Transverse colon (tissue), 4 donors: ENCODE results near the gene TMED7. TPM values are rescaled to one million over a fixed set of nuclear protein-coding genes. Genes with fewer than 3 reads are reported as not detected.
A peak's percentile ranks its signal among the peaks of the same experiment; 100 is the strongest.

Experiments
- DNase-seq: peaks from one replicate; pipeline ENCODE4 v3.0.0-alpha.2; 2019
- H3K27ac ChIP-seq, 4 donors: fragments of 200-600 bp; sonication (generic); 2 replicates each; pipeline ENCODE4 v1.5.1; 2016 to 2018; ENCODE audit warnings: inconsistent platforms in 4 of 4
- H3K27me3 ChIP-seq: fragments of 200-600 bp; sonication (generic); 2 replicates; pipeline ENCODE4 v1.5.1; 2017; ENCODE audit warnings: inconsistent platforms
- H3K36me3 ChIP-seq, 4 donors: fragments of 200-600 bp; sonication (generic); 2 replicates each; pipeline ENCODE4 v1.5.1; 2017 to 2019; ENCODE audit warnings: inconsistent platforms in 4 of 4
- H3K4me1 ChIP-seq, 4 donors: fragments of 200-600 bp; sonication (generic); 2 replicates each; pipeline ENCODE4 v1.5.1; 2017 to 2020; ENCODE audit warnings: inconsistent platforms in 4 of 4
- H3K4me3 ChIP-seq, 4 donors: fragments of 200-600 bp; sonication (generic); 1 replicate in 1 of 4; 2 replicates in 3 of 4; pipeline versions ENCODE4 v1.5.1 to v1.6.1; 2017 to 2019; ENCODE audit warnings: inconsistent platforms in 4 of 4
- H3K9me3 ChIP-seq, 2 donors: fragments of 200-600 bp; sonication (generic); 2 replicates each; pipeline ENCODE4 v1.5.1; 2017 to 2019; ENCODE audit warnings: inconsistent platforms in 2 of 2
- EP300 ChIP-seq: sonication (generic); formaldehyde crosslinking; IDR thresholded peaks from one replicate; pipeline ENCODE4 v1.6.1; 2017; ENCODE audit warnings: antibody characterized with exemption, low read depth
- POLR2A ChIP-seq: fragments of 450-650 bp; IDR thresholded peaks from one replicate; pipeline ENCODE4 v1.6.1; 2016; ENCODE audit warnings: antibody characterized with exemption, mild to moderate bottlenecking, moderate library complexity
- POLR2AphosphoS5 ChIP-seq, 3 donors: sonication (generic); formaldehyde crosslinking; IDR thresholded peaks; one replicate each; pipeline ENCODE4 v1.6.1; 2016; ENCODE audit warnings: antibody characterized with exemption in 3 of 3
- WGBS, 2 donors: methylation state at CpG; one replicate each; pipeline ENCODE4 v1.1.5; 2018; ENCODE audit warnings: low coverage in 1 of 2; 5-methylcytosine and 5-hydroxymethylcytosine counted together
- in situ Hi-C, 4 donors: fragments of 200-750 bp; cut with MboI; loops; one replicate each; pipeline versions ENCODE4 v1.15.0 to v1.15.1; 2017; ENCODE audit warnings: low sequenced_read_pairs in 3 of 4, low pct_ligation_motif_present in 1 of 4, low pct_unique_long_range_greater_than_20kb in 1 of 4
- intact Hi-C: fragments of 100-400 bp; cut with DNase I; formaldehyde crosslinking; loops from one replicate; pipeline ENCODE4 v1.15.1; 2023; ENCODE audit warnings: low total_unique reads
- total RNA-seq, 4 donors: library from RNA; depleted of rRNA; stranded (reverse); fragments of >200 nt; gene quantifications; one replicate each; pipeline ENCODE4 v1.1.0, GENCODE V29; 2016
- TF ChIP-seq, protein P1 (sequence below), 5 experiments: fragments of 200-600 bp in 3 of 5; fragments of 450-650 bp in 2 of 5; sonication (generic) in 3 of 5; IDR thresholded peaks; 1 replicate in 2 of 5; 2 replicates in 3 of 5; pipeline ENCODE4 v1.5.1; 2016 to 2017; ENCODE audit warnings: antibody characterized with exemption in 5 of 5, inconsistent platforms in 3 of 5, mild to moderate bottlenecking in 2 of 5, moderate library complexity in 1 of 5

Gene TMED7
- total RNA-seq, 4 donors from 2014 or later: 29.9 to 122 (median 98.2) TPM

DNA sequence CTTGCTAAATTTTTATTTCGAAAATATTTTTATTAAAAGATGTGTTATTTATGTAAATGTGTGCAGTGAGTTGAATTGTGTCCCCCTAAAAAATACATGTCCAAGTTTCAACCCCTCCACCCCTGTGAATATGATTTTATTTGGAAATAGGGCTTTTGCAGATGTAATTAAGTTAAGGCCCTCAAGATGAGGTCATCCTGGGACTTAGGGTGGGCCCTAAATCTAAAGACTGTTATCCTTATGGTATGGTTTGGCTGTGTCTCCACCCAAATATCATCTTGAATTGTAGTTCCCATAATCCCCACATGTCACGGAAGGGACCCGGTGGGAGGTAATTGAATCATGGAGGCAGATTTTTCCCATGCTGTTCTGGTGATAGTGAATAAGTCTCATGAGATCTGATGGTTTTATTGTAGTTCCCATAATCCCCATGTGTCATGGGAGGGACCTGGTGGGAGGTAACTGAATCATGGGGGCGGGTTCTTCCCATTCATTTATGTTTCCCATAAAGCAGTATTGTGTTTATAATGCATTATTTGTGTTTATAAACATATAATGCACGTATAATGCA lies 1.5 kb upstream of the TMED7 start:
- H3K9me3 ChIP-seq: no peaks in the 10 kb centered on the region
- TF ChIP-seq POLR2A (no peak), POLR2AphosphoS5 (IDR thresholded peaks at IDR 0.05) (no peak), EP300 (no peak)
- TF ChIP-seq, protein P1, sequence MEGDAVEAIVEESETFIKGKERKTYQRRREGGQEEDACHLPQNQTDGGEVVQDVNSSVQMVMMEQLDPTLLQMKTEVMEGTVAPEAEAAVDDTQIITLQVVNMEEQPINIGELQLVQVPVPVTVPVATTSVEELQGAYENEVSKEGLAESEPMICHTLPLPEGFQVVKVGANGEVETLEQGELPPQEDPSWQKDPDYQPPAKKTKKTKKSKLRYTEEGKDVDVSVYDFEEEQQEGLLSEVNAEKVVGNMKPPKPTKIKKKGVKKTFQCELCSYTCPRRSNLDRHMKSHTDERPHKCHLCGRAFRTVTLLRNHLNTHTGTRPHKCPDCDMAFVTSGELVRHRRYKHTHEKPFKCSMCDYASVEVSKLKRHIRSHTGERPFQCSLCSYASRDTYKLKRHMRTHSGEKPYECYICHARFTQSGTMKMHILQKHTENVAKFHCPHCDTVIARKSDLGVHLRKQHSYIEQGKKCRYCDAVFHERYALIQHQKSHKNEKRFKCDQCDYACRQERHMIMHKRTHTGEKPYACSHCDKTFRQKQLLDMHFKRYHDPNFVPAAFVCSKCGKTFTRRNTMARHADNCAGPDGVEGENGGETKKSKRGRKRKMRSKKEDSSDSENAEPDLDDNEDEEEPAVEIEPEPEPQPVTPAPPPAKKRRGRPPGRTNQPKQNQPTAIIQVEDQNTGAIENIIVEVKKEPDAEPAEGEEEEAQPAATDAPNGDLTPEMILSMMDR (IDR thresholded peaks at IDR 0.05): no peak
- in situ Hi-C loops: loop anchor here in 2 of 4 donors (10.0 kb wide), 2 partner anchors 207 to 447 kb away; no protein-coding TSS in a partner anchor
- no peaks in the 10 kb centered on the region for H3K36me3 ChIP-seq
- peaks cover 12 to 33% (median 26%) of the 10 kb centered on the region in 4 donors for H3K4me1 ChIP-seq
- WGBS, 2 donors: 90 to 94% methylated on average over 3 to 5 of the region's 5 CpGs
- no peaks in the 10 kb centered on the region for H3K27me3 ChIP-seq
- DNase-seq: no peak
- H3K4me3 ChIP-seq: no peak overlapping the region
- intact Hi-C loops: no loop called here
- no peak overlapping the region for H3K27ac ChIP-seq

DNA sequence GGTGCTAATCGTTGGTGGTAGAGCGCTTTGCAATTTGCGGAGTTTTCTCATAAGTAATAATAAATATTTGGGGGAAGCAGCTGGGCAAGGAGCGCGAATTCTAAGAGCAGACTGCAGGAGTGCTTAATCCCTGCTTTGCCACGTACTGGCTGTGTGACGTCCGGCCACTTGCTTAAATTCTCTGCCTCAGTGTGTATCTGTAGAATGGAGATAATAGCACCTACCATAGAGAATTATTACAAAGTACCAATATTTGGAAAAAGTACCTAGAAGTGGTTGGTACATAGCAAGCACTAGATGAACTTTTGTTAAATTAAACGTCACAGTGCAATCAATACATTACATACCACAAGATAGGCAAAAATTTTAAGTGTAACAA lies 598 bp upstream of the TMED7 start:
- H3K4me3 ChIP-seq: peak overlapping the region; percentile 50 to 82 (median 80)
- peaks cover 13 to 43% (median 32%) of the 10 kb centered on the region in 4 donors for H3K4me1 ChIP-seq
- TF ChIP-seq POLR2AphosphoS5 (IDR thresholded peaks at IDR 0.05) (no peak), POLR2A (no peak)
- TF ChIP-seq, protein P1 (IDR thresholded peaks at IDR 0.05): peak in 3 of 5 experiments; percentile 2 to 20 (median 10)
- WGBS, 2 donors: 0% methylated on average over 4 to 9 of the region's 9 CpGs
- H3K27ac ChIP-seq: peak overlapping the region; percentile 95 to 98 (median 96)
- no peaks in the 10 kb centered on the region for H3K27me3 ChIP-seq
- DNase-seq: no peak
- H3K36me3 ChIP-seq: no peaks in the 10 kb centered on the region
- in situ Hi-C loops: loop anchor here in 2 of 4 donors (10.0 kb wide), 2 partner anchors 208 to 448 kb away; no protein-coding TSS in a partner anchor
- intact Hi-C loops: no loop called here
- no peaks in the 10 kb centered on the region for H3K9me3 ChIP-seq

DNA sequence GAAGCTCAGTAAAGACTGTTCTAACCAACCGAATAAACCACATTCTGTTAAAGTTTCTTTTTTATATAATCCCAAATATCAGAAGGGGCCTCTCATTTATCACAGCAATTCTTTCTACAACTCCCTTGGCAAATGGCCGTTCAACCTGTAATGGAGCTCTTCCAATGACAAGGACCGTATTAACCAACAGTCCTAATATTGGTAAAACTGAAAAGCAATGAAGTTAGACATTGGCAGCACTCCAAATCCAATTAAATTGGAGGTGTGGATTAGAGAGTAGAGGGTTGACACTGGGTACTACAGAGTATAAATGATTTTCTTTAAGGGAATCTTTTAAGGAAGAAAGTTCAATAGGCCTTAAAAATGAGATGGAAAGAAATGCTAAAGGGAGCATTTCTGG lies 842 bp downstream of the TMED7 start:
- in situ Hi-C loops: loop anchor here in 2 of 4 donors (10.0 kb wide), 2 partner anchors 210 to 450 kb away; no protein-coding TSS in a partner anchor

DNA sequence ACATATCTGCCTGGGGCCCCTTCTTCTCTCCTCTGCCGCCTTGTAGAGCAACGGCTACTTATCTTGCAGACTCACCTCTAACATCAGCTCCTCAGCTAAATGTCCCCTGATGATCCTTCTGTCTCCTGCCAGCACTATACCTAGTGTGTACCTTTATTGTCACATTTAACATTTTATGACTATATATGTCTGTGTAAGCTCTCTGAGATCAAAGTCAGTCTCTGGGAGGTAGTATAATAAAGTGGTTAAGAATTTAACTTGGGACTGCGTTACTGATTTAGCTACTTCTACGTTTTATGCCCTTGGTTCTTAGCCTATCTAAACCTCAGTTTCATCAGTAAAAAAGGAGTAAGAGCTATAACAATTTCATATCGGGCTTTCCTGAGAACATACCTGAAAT lies 2.2 kb downstream of the TMED7 start:
- intact Hi-C loops: no loop called here
- Histone ChIP-seq H3K4me3 (peak overlapping the region in 2 of 4 donors; percentile 79 to 80), H3K27ac (peak overlapping the region; percentile 95 to 98 (median 96)), H3K4me1 (peaks cover 13 to 47% (median 32%) of the 10 kb centered on the region in 4 donors), H3K27me3 (no peaks in the 10 kb centered on the region), H3K36me3 (peaks cover 0 to 17% (median 6%) of the 10 kb centered on the region in 4 donors), H3K9me3 (no peaks in the 10 kb centered on the region)
- DNase-seq: no peak
- no peak for TF ChIP-seq POLR2A
- peak in 1 of 3 donors; percentile 31 for TF ChIP-seq POLR2AphosphoS5 (IDR thresholded peaks at IDR 0.05)
- in situ Hi-C loops: loop anchor here in 2 of 4 donors (10.0 kb wide), 2 partner anchors 211 to 451 kb away; no protein-coding TSS in a partner anchor
- WGBS, 2 donors: 28 to 43% methylated on average over 5 of the region's 5 CpGs

More for the DNA sequence above, 842 bp downstream of the TMED7 start:
- H3K4me1 ChIP-seq: peaks cover 13 to 47% (median 32%) of the 10 kb centered on the region in 4 donors
- DNase-seq: no peak
- peak overlapping the region; percentile 95 to 98 (median 96) for H3K27ac ChIP-seq
- WGBS, 2 donors: 16 to 21% methylated on average over 2 to 3 of the region's 3 CpGs
- no peaks in the 10 kb centered on the region for H3K27me3 ChIP-seq
- peaks cover 0 to 4% (median under 1%) of the 10 kb centered on the region in 4 donors for H3K36me3 ChIP-seq
- peak overlapping the region; percentile 79 to 94 (median 81) for H3K4me3 ChIP-seq
- TF ChIP-seq, protein P1 (IDR thresholded peaks at IDR 0.05): no peak
- TF ChIP-seq POLR2AphosphoS5 (IDR thresholded peaks at IDR 0.05) (no peak), POLR2A (no peak), EP300 (no peak)
- intact Hi-C loops: no loop called here
- no peaks in the 10 kb centered on the region for H3K9me3 ChIP-seq
